CD14-positive monocyte (primary cell): ENCODE data around the gene LSMEM2. TPM values are rescaled to one million over a fixed set of nuclear protein-coding genes. Genes with fewer than 3 reads are reported as not detected.
A peak's percentile ranks its signal among the peaks of the same experiment; 100 is the strongest.

Source experiments
- DNase-seq, 3 donors: peaks; one replicate each; pipeline ENCODE4 v3.0.0-alpha.2; 2011 to 2022
- H2AFZ ChIP-seq: 2 replicates; pipeline ENCODE4 v1.6.0; 2012; ENCODE audit warnings: mild to moderate bottlenecking, low read depth, low read length, inconsistent platforms; ENCODE audit not compliant: insufficient read depth, poor library complexity, severe bottlenecking
- H3K27ac ChIP-seq, 2 donors: 1 replicate in 1 of 2; 2 replicates in 1 of 2; pipeline ENCODE4 v1.5.1; 2012 to 2013; ENCODE audit warnings: low read length in 2 of 2, control low read depth in 1 of 2, inconsistent platforms in 1 of 2, low read depth in 1 of 2, mild to moderate bottlenecking in 1 of 2
- H3K27me3 ChIP-seq, 2 donors: one replicate each; pipeline versions ENCODE4 v1.6.0 to v1.6.1; 2011 to 2013; ENCODE audit warnings: low read length in 2 of 2; ENCODE audit not compliant: control insufficient read depth in 2 of 2, insufficient read depth in 2 of 2
- H3K36me3 ChIP-seq, 2 donors: replicated peaks in 1 of 2; 1 replicate in 1 of 2; 2 replicates in 1 of 2; pipeline versions ENCODE4 v1.5.1 to v1.6.1; 2012 to 2013; ENCODE audit warnings: low read length in 2 of 2, control low read depth in 1 of 2, inconsistent platforms in 1 of 2, mild to moderate bottlenecking in 1 of 2; ENCODE audit not compliant: insufficient read depth in 2 of 2, control insufficient read depth in 1 of 2
- H3K4me1 ChIP-seq, 2 donors: 1 replicate in 1 of 2; 2 replicates in 1 of 2; pipeline versions ENCODE4 v1.5.1 to v1.6.1; 2012 to 2013; ENCODE audit warnings: low read length in 2 of 2, control low read depth in 1 of 2, inconsistent platforms in 1 of 2, mild to moderate bottlenecking in 1 of 2, moderate library complexity in 1 of 2; ENCODE audit not compliant: insufficient read depth in 2 of 2, control insufficient read depth in 1 of 2
- H3K4me2 ChIP-seq: replicated peaks from 2 replicates; pipeline ENCODE3; 2012; ENCODE audit warnings: low read length, moderate library complexity, mild to moderate bottlenecking; ENCODE audit not compliant: poor library complexity, severe bottlenecking; ENCODE audit errors: extremely low read depth
- H3K4me3 ChIP-seq, 3 experiments: fragments of 200-600 bp in 1 of 3; sonication (generic) in 1 of 3; replicated peaks in 1 of 3; 1 replicate in 2 of 3; 2 replicates in 1 of 3; pipeline ENCODE4 v1.5.1; 2011 to 2013; ENCODE audit warnings: low read length in 3 of 3, mild to moderate bottlenecking in 3 of 3, control low read depth in 2 of 3, low read depth in 2 of 3, inconsistent platforms in 1 of 3, moderate library complexity in 1 of 3
- H3K79me2 ChIP-seq: 2 replicates; pipeline ENCODE4 v1.6.0; 2012; ENCODE audit warnings: mild to moderate bottlenecking, control low read depth, inconsistent platforms, low read length, moderate library complexity; ENCODE audit not compliant: insufficient read depth
- H3K9ac ChIP-seq: 2 replicates; pipeline ENCODE4 v1.6.0; 2017; ENCODE audit warnings: low read length, mild to moderate bottlenecking; ENCODE audit not compliant: insufficient read depth, poor library complexity, severe bottlenecking
- H3K9me3 ChIP-seq, 2 donors: replicated peaks in 1 of 2; 1 replicate in 1 of 2; 2 replicates in 1 of 2; pipeline versions ENCODE4 v1.5.1 to v1.6.1; 2012 to 2013; ENCODE audit warnings: low read length in 2 of 2, control low read depth in 1 of 2; ENCODE audit not compliant: control insufficient read depth in 1 of 2, insufficient read depth in 1 of 2
- H4K20me1 ChIP-seq: 2 replicates; pipeline ENCODE4 v1.6.0; 2012; ENCODE audit warnings: mild to moderate bottlenecking, low read length, control low read depth, moderate library complexity; ENCODE audit not compliant: insufficient read depth
- H3K27ac Mint-ChIP-seq, 7 donors: one replicate each; pipeline ENCODE4 v1.8.0; 2020; ENCODE audit warnings: mild to moderate bottlenecking in 7 of 7, mixed read lengths in 7 of 7, moderate library complexity in 6 of 7, inconsistent platforms in 2 of 7
- H3K27me3 Mint-ChIP-seq, 3 donors: one replicate each; pipeline ENCODE4 v1.8.0; 2021 to 2022; ENCODE audit warnings: low read depth in 3 of 3, mild to moderate bottlenecking in 3 of 3, mixed read lengths in 3 of 3, moderate library complexity in 3 of 3, inconsistent platforms in 1 of 3
- H3K36me3 Mint-ChIP-seq, 2 donors: one replicate each; pipeline ENCODE4 v1.8.0; 2020; ENCODE audit warnings: mixed read lengths in 2 of 2, inconsistent platforms in 1 of 2, mild to moderate bottlenecking in 1 of 2
- H3K4me1 Mint-ChIP-seq: one replicate; pipeline ENCODE4 v1.8.0; 2020; ENCODE audit warnings: mild to moderate bottlenecking, mixed read lengths
- H3K4me3 Mint-ChIP-seq, 2 donors: one replicate each; pipeline ENCODE4 v1.8.0; 2020; ENCODE audit warnings: mild to moderate bottlenecking in 2 of 2, mixed read lengths in 2 of 2, moderate library complexity in 1 of 2
- H3K9me3 Mint-ChIP-seq, 7 donors: one replicate each; pipeline ENCODE4 v1.8.0; 2020 to 2022; ENCODE audit warnings: mixed read lengths in 7 of 7, mild to moderate bottlenecking in 6 of 7, moderate library complexity in 6 of 7, inconsistent platforms in 2 of 7
- CTCF ChIP-seq: fragments of 200-600 bp; IDR thresholded peaks from one replicate; pipeline ENCODE4 v1.8.0; 2022; ENCODE audit warnings: antibody characterized with exemption, mild to moderate bottlenecking
- WGBS: methylation state at CpG from one replicate; pipeline ENCODE4 v1.1.5; 2013; ENCODE audit warnings: missing lambda C conversion rate; ENCODE audit not compliant: insufficient coverage; 5-methylcytosine and 5-hydroxymethylcytosine counted together
- intact Hi-C, 2 donors: fragments of 100-400 bp; cut with micrococcal nuclease; formaldehyde crosslinking; loops; one replicate each; pipeline versions ENCODE4 v1.15.0 to v1.15.1; 2023
- polyA plus RNA-seq, 3 donors: library from polyadenylated mRNA; depleted of rRNA in 1 of 3; unstranded in 2 of 3; stranded (reverse) in 1 of 3; fragments of 300-500 nt in 2 of 3; fragments of >200 nt in 1 of 3; fragmentation: Illumina TruSeq in 2 of 3; gene quantifications; 1 replicate in 2 of 3; 2 replicates in 1 of 3; pipeline ENCODE4 v1.2.3, GENCODE V29; 2012 to 2021

Gene LSMEM2
- polyA plus RNA-seq, 3 donors: not detected

- no peaks in the 10 kb centered on the region for H3K27me3 ChIP-seq
- Mint-ChIP-seq H3K4me3 (peak overlapping the region; percentile 99 to 100), H3K27me3 (peaks cover 0 to 1% (median 0%) of the 10 kb centered on the region in 3 donors), H3K9me3 (peaks cover 0 to 2% (median 0%) of the 10 kb centered on the region in 7 donors), H3K27ac (peak overlapping the region; percentile 56 to 98 (median 95)), H3K4me1 (peaks cover 70% of the 10 kb centered on the region), H3K36me3 (peaks cover 29 to 62% of the 10 kb centered on the region in 2 donors)
- no peak overlapping the region for H2AFZ ChIP-seq
- H3K27ac ChIP-seq: peak overlapping the region; percentile 98 to 100
- peak overlapping the region in 1 of 3 experiments; percentile 100 for H3K4me3 ChIP-seq
- peaks cover 77% of the 10 kb centered on the region for H4K20me1 ChIP-seq
- intact Hi-C loops: no loop called here
- peaks cover 93% of the 10 kb centered on the region for H3K79me2 ChIP-seq
- no peaks in the 10 kb centered on the region for H3K9me3 ChIP-seq
- peaks cover 21 to 22% of the 10 kb centered on the region in 2 donors for H3K36me3 ChIP-seq
- peak overlapping the region; percentile 96 for H3K4me2 ChIP-seq
- TF ChIP-seq CTCF: no peak
- no peak for DNase-seq
- peaks cover 74 to 76% of the 10 kb centered on the region in 2 donors for H3K4me1 ChIP-seq
- WGBS: 83% methylated on average over 4 of the region's 4 CpGs
- peak overlapping the region; percentile 89 for H3K9ac ChIP-seq
Observed at GRCh38 chr3:50239649-50240048, 39.2 kb upstream of the LSMEM2 start.

- TF ChIP-seq CTCF: no peak
- peak overlapping the region; percentile 98 to 100 for H3K27ac ChIP-seq
- H3K79me2 ChIP-seq: peaks cover 100% of the 10 kb centered on the region
- peaks cover 0 to 2% (median 0%) of the 10 kb centered on the region in 7 donors for H3K9me3 Mint-ChIP-seq
- H3K4me1 ChIP-seq: peaks cover 79 to 82% of the 10 kb centered on the region in 2 donors
- no peaks in the 10 kb centered on the region for H3K27me3 ChIP-seq
- peaks cover 92% of the 10 kb centered on the region for H4K20me1 ChIP-seq
- H3K9me3 ChIP-seq: no peaks in the 10 kb centered on the region
- H3K36me3 Mint-ChIP-seq: peaks cover 33 to 73% of the 10 kb centered on the region in 2 donors
- intact Hi-C loops: no loop called here
- H3K27me3 Mint-ChIP-seq: peaks cover 0 to 3% (median 1%) of the 10 kb centered on the region in 3 donors
- peaks cover 77% of the 10 kb centered on the region for H3K4me1 Mint-ChIP-seq
- H3K36me3 ChIP-seq: peaks cover 22 to 25% of the 10 kb centered on the region in 2 donors
- peak overlapping the region; percentile 96 to 98 (median 98) for H3K27ac Mint-ChIP-seq
- H2AFZ ChIP-seq: no peak overlapping the region
- no peak for DNase-seq
- H3K4me3 Mint-ChIP-seq: peak overlapping the region; percentile 66 to 84
- H3K9ac ChIP-seq: peak overlapping the region; percentile 97
- 87% methylated on average over 3 of the region's 4 CpGs for WGBS
- H3K4me3 ChIP-seq: peak overlapping the region in 1 of 3 experiments; percentile 73
- H3K4me2 ChIP-seq: peak overlapping the region; percentile 77
Observed at GRCh38 chr3:50241163-50241562, 37.7 kb upstream of the LSMEM2 start.
